ENCODE data around the gene RTL9.

The RTL9 gene

GRCh38 chrX:110407910-110408545 lies 49.4 kb downstream of the RTL9 start:
- DNase-seq = peak; percentile 73

Data from DMS53 (cell line).